Measurements from ENCODE around the gene SH3RF3.

GRCh38 chr2:109517118-109517889 lies 388.3 kb downstream of the SH3RF3 start:
- TF ChIP-seq CTCF (IDR thresholded peaks at IDR 0.05) = no peak
- no peak for TF ChIP-seq POLR2A (IDR thresholded peaks at IDR 0.05)
- TF ChIP-seq POLR2AphosphoS5 (IDR thresholded peaks at IDR 0.05) = no peak

Measured in breast epithelium (tissue), 3 donors.